Stimulated activated CD4-positive, alpha-beta T cell treated with anti-CD3 and anti-CD28 coated beads, TNF-alpha, amount 100 ng/mL, for 24 hours (primary cell): ENCODE measurements around the gene F13A1.
"Not testable (repeated sequence)": the region's sequence is repeated elsewhere in the genome, so short reads cannot be mapped to it uniquely, and the experiment has no call there.

Experiments
- DNase-seq, 3 experiments: peaks; one replicate each; pipeline ENCODE4 v3.0.0-alpha.2; 2020; ENCODE audit warnings: low read depth in 3 of 3

The F13A1 gene

DNA sequence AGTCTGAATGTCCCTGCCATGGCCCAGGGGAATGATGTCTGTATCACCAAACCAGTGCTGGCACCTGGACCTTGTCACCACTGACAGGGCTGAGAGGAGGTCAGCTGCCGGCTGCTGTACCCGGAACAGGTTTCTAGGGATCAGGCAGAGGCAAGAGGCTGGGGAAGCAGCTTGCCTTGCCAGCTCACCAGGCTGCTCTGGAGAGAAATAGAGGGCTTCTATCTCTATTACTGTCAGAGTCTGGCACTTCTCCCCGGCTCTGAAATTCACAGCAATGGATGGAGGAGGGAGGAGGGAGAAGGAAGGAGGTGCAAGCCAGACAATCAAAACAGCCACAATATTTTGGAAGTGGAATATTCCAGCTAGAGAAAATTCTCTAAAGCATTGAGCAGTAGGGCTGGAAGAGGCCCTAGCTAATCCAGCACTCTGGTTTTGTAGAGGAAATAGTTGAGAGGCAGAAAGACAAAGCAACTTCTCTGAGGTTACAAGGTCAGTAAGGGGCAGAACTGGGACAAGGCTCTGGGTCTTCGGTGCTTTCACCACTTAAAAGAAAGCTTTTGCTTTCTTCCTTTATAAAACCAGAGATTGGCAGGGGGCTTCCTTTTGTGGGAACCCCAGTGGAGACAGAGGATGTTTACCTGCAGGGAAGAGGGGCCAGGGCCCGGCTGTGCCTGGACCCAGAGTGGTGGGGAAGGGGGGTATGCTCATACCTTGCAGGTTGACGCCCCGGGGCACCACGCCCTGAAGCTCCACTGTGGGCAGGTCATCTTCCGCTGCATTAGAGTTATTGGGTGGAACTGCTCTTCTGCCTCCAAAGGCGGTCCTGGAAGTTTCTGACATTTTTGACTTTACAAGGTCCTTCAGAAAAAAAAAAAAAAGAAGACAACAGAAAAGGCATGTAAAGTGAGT is 2.4 kb downstream of the F13A1 start:
- no peak for DNase-seq

DNA sequence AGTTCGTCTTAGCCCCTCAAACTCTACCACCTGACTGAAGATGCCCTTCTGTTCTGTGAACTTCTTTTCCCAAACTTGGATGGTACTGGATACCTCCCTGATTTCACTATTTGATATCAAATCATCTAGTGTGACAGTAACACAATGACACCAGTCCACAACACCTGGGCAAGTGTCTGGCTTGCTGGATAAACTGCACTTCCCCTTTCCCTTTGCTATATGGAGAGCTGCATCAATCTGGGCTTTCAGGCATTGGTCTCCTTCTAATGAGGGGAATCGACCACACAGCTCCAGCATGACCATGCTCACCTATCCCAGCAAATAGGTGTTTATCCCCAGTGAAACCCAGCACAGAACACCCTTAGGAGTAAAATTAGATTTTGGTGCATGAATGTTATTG is 3.1 kb downstream of the F13A1 start:
- DNase-seq, result no peak

DNA sequence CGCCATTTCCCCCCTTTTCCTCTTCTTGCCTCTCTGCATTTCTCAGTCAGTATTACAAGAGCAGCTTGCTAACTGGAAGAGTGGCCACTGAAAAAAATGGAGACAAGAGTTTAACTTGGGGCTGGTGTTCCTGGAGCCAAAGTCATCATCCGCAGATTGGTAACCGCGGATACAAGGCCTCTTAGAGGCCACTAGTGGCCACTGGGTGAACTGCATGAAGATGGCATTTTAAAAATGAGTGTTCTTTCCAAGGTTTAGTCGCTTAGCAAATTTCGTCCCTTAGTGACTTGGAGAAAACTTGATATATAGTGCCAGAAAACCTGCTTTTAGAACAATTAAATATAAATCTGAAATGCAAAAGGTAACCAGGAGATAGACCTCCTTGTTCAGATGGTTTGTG is 4.8 kb downstream of the F13A1 start:
- peak in 1 of 3 experiments; percentile 22 for DNase-seq

DNA sequence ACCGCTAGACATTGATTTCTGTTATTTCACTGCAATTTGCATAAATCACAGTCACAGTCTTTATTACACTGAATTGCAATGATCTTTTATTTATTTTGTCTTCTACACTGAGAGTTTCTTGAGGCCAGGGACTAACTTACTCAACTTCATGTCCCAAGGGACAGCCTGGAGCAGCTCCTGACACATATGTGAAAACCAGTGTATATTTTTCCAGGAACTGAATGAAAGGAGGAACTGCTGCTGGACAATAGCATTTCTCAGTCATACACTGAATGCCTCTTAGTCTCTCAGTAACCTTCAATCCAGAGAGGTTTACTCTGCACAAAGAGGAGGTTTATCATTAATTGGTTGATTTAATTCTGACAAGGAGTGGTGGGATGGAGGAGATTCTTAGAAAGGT is 5.9 kb downstream of the F13A1 start:
- no peak for DNase-seq

DNA sequence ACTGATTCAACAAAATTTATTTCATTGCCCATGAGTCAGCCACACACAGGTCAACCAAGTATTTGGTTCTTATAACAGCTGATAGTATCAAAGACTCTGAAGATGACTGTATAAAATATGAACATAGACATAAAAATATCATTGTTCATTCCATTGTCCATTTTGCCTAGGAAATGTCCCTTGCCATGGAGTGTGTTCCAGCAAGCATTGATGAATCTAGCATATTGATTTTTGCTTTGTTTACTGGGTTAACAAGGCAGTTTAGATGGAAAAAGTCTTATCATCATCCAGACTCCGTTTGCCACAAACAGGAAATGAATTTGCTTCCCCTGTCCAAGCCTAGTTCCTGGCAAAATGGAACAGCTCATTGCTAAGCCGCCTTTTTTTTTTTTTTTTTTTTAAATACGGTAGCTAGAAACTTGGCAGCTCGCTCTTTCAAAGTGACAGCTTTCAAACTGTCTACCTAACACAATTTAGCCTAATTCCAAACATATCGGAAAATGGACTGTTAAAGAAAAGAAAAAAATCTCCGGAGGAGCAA is 7.5 kb downstream of the F13A1 start:
- DNase-seq, result no peak

GRCh38 chr6:6305575-6305974 is 14.9 kb downstream of the F13A1 start:
- DNase-seq, result no peak

GRCh38 chr6:6300383-6300782 is 20.1 kb downstream of the F13A1 start:
- DNase-seq, result not testable (repeated sequence)

GRCh38 chr6:6293317-6293716 is 27.1 kb downstream of the F13A1 start:
- no peak for DNase-seq

GRCh38 chr6:6287415-6287814 is 33.0 kb downstream of the F13A1 start:
- no peak for DNase-seq

DNA sequence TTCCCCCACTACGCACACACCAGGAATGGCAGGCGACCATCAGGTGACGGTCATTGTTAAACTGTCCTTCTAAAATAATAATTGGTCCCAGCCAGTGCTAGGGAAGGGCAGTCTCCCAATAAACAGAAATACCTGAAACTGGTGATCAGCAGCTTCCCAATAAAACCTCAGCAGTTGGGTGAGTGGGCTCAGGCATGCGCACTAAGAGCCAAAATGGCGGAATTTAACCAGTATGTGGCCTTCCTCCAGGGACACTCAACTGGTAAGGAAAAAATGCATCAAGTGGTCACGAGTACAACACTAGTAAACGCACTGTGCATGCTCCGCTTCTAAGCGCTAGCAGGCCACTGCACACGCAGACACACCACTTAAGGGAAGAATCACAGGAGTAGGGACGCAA is 34.8 kb downstream of the F13A1 start:
- DNase-seq, result no peak

DNA sequence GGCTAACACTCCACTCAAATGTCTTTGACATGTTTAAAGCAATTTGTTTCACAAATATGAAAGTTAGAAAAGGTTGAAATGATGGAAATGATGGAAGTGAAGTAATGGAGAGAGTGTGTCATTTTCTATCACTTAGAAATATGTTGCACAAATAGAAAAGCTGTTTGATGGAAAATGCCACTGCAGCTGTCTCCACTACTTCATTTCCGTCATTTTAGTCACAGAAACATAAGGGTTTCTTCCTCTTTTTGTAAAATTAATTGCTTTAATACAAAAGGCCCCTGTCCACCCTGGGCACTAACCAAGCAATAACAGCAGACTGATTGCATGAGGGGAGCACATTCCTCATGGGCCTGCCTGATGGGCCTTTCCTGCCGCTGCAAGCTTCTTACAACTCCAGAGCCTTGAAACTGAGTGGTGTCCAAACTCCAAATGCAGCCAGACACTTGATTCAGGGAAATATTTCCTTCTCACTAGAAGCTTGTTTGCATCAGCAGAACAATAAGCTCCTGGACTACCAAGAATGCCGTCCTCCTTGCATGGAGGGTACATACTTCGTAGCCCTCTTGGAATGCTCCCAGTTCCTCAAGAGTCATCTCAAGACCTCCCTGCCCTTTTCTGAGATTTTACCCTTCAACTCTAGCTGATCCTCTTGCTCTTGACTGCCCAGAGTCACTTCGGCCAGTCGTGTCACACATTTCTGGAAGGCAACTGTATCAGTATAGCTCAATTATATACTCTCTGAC is 36.1 kb downstream of the F13A1 start:
- DNase-seq, result no peak

GRCh38 chr6:6283746-6284145 is 36.7 kb downstream of the F13A1 start:
- no peak for DNase-seq

DNA sequence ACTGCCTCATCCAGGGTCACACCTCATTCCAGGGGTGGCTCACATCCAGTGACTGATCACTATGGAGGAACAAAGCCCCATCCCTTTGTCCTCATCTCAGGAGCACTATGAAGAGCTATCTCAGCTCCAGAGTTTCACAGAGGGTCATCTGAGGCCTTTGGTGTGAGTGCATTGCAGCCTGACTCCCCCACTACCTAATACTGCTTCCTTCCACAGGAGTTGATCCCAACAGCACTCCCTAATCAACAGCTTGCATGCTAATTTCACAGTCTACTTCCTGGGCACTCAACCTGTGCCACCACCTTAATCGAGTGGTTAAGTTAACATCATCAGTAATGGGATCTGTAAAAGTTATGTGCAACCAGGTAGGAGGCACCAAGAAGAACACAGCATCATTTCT is 37.7 kb downstream of the F13A1 start:
- no peak for DNase-seq

- DNase-seq, result no peak
Observed at GRCh38 chr6:6277413-6277812, 43.0 kb downstream of the F13A1 start.

DNA sequence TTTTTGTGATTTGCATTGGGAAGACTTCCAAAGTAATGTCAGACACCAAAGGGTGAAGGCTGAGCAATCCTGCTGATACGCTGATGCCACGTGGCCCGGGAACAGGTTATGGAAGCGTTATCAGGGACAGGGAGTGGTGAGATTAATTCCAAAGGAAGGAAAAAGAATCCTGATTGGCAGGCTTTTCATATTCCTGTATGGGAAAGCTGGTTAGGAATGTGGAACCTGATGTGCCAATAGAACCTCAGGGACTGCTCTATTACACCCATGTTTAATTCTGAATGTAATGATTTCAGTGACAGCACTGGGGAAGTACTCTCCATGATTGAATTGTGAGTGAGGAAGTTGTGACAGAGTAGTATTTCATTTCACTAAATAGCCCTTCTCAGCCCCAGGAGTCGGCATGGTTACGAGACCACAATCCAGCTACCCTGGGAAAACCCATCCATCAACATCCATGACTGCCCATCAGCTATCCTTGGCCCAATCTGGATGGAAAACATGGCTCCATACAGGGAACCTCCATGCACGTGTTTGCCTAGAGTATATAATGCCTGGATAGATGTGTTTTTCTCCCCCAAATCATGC is 49.4 kb downstream of the F13A1 start:
- DNase-seq, result no peak

DNA sequence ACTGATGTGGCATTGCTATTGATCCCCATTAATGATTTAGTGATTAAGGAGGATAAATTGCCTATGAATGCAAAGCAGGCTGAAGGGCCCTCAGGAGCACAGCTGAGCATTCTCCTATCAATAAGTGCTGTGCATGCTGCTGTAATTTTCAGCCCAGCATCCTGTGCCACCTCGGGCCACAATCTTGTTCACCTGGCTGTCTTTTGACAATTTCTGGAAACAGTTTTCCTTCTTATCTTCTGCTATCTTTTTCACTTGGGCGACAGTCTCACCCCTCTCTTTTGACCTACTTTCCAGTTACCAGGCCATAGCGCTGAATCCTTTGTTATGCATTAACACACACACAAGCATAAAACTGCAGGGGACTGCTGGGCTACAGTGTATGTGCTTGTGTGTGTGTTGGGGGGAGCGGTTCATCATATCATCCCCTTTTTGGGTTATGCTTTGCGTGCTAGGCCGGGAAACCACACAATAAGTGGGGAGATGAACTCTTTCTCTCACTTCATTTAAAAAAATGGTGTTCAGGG is 60.2 kb downstream of the F13A1 start:
- no peak for DNase-seq

DNA sequence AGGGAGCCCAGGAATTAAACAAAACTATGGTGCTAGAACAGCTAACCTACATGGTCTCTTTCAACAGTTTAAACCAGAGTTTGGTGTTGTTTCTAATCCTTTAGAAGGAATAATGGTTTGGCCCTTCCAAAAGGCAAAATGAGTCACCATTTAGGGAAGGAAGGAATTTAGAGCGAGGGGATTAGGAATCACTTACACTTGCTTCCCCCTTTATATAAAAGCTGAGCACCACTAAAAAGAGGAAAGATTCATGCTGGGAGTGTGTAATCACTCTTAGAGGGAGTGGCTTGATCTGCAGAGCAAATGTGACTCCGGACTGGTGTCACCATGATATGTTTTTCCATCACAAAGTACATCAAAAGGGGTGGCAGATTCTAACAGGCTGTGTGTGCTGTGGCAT is 63.6 kb downstream of the F13A1 start:
- DNase-seq, result no peak

GRCh38 chr6:6256259-6256658 is 64.2 kb downstream of the F13A1 start:
- DNase-seq, result no peak

GRCh38 chr6:6251555-6252280 is 68.7 kb downstream of the F13A1 start:
- no peak for DNase-seq

- DNase-seq, result no peak
Observed at GRCh38 chr6:6248651-6249050, 71.8 kb downstream of the F13A1 start.

DNA sequence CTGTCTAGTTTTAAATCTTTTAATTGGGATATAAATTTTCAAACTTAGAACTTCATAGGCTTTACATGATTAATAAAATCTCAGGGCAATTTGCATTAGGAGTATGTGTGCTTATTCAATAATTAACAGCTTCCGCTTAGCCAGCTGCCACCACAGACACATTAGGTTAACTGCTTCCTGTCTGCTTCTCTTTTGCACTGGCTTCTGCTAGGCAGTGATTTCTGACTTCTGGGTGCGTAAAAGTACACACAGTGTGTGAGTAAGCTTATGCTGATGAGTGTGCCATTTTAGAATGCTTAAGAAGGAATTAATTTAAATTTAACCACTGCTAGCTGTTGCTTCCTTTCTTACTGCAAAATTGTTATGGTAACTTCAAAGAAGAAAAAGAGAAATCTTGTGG is 73.9 kb downstream of the F13A1 start:
- DNase-seq, result no peak

DNA sequence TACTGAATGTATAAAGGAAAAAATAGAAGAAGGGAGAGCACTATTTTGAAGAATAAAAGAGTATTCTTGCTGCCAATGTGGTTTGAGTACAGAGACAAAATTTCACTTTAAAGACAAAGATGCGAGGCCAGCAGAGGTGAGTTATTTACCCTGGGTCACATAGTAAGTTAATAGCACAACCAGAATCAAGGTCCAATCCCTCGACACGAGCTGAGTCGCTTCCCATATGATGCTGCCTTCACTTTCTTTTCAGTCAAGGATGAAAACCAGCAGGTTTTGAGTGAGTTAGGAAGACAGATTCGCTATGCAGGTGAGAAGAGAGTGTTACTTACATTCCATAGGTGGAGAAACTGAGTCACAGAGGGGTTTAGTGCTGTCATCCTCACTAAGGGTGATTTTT is 75.8 kb downstream of the F13A1 start:
- no peak for DNase-seq
